AG09309 (cell line): ENCODE results near the gene ZNF850.

Experiments used
- DNase-seq: peaks from one replicate; pipeline ENCODE4 v3.0.0-alpha.2; 2010; ENCODE audit warnings: low read depth
- H3K4me3 ChIP-seq: 2 replicates; pipeline ENCODE4 v1.5.1; 2011; ENCODE audit warnings: mild to moderate bottlenecking, low read depth, low read length, moderate library complexity; ENCODE audit not compliant: control insufficient read depth
- CTCF ChIP-seq: IDR thresholded peaks from 2 replicates; pipeline ENCODE4 v1.5.1; 2011; ENCODE audit warnings: mild to moderate bottlenecking, low read depth, low read length, inconsistent platforms; ENCODE audit not compliant: insufficient read depth, control insufficient read depth; ENCODE audit errors: missing control alignments

The ZNF850 gene

DNA sequence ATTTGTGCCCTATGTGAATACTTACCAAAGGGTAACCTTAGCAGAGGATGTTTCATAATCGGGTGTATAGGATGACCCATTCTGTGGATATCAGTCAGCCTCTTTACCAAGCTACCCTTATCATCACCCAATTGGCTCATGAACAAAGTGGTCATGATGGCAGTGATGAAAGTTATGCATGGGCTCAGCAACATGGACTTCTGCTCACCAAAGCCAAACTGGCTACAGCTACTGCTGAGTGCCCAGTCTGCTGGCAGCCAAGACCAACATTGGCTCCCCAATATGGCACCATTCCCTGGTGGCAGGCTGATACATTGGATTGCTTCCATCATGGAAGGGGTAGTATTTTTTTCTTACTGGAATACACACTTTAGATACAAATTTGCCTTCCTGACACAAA is 100.2 kb downstream of the ZNF850 start:
- TF ChIP-seq CTCF = no peak
- no peak for DNase-seq
- no peak overlapping the region for H3K4me3 ChIP-seq

DNA sequence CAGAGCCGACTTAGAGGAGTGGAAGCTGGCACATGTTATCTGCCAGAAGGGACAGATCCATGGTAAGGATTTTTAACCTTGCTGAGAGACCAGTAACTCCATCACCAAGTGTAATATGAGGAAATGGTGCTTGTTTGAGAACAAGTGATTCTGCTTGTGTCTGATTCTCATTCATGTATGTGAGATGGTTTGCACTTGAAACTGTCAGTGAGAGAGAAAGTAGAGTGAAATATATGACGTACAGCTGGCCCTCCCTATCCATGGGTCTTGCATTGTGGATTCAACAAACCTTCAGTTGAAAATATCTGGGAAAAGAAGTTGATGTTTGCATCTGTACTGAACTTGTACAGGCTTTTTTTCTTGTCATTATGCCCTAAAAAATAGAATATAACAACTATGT is 104.0 kb downstream of the ZNF850 start:
- H3K4me3 ChIP-seq = no peak overlapping the region
- no peak for TF ChIP-seq CTCF
- DNase-seq = no peak

DNA sequence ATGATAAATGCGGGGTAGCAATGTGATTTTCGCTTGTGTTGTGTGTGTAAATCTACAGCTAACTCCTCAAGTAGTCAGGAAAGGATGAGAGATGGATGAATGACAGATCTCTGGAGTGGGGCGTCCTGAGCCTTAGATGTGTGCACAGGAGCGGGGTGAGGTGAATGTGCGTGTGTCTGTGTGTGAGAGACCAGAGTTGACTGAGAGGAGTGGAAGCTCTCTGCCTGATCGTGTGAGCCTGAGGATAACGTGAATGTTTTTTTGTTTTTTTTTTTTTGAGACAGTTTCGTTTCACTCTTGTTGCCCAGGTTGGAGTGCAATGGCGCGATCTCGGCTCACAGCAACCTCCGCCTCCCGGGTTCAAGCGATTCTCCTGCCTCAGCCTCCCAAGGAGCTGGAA is 106.8 kb downstream of the ZNF850 start:
- H3K4me3 ChIP-seq = peak overlapping the region; percentile 65
- DNase-seq = no peak
- TF ChIP-seq CTCF = no peak
